HG03558 (cell line): ENCODE data around the gene GTPBP10.
A peak's percentile ranks its signal among the peaks of the same experiment; 100 is the strongest.
"Not testable (repeated sequence)": the region's sequence is repeated elsewhere in the genome, so short reads cannot be mapped to it uniquely, and the experiment has no call there.

Source experiments
- ATAC-seq: cut with Tn5 transposase; IDR thresholded peaks from one replicate; pipeline ENCODE4 v1.9.1; 2021; ENCODE audit warnings: moderate number of reproducible peaks; ENCODE audit not compliant: unreplicated experiment; ENCODE audit errors: extremely low read depth

The GTPBP10 gene

GRCh38 chr7:90350032-90350431 is 3.5 kb downstream of the GTPBP10 start:
- ATAC-seq: not testable (repeated sequence)

- no peak for ATAC-seq
Measured at GRCh38 chr7:90351987-90352386, 5.5 kb downstream of the GTPBP10 start.

- no peak for ATAC-seq
Measured at GRCh38 chr7:90383422-90383821, 36.9 kb downstream of the GTPBP10 start.

- ATAC-seq: no peak
Measured at GRCh38 chr7:90383861-90384260, 37.3 kb downstream of the GTPBP10 start.

GRCh38 chr7:90384433-90384832 is 37.9 kb downstream of the GTPBP10 start:
- no peak for ATAC-seq

- no peak for ATAC-seq
Measured at GRCh38 chr7:90387470-90388240, 41.1 kb downstream of the GTPBP10 start.

GRCh38 chr7:90390926-90391325 is 44.4 kb downstream of the GTPBP10 start:
- no peak for ATAC-seq

- ATAC-seq: no peak
Measured at GRCh38 chr7:90391488-90391887, 45.0 kb downstream of the GTPBP10 start.

GRCh38 chr7:90396420-90396819 is 49.9 kb downstream of the GTPBP10 start:
- ATAC-seq: no peak

GRCh38 chr7:90401989-90402388 is 55.5 kb downstream of the GTPBP10 start:
- no peak for ATAC-seq

GRCh38 chr7:90402785-90403173 is 56.3 kb downstream of the GTPBP10 start:
- ATAC-seq: no peak

- peak; percentile 98 for ATAC-seq
Measured at GRCh38 chr7:90403174-90404113, 56.9 kb downstream of the GTPBP10 start, which contains the start of gene CLDN12. CLDN12 (plus strand) TSS chr7:90403461; CDS start chr7:90412677, 9,216 bp downstream.

GRCh38 chr7:90404777-90405176 is 58.3 kb downstream of the GTPBP10 start:
- no peak for ATAC-seq

- no peak for ATAC-seq
Measured at GRCh38 chr7:90407484-90407821, 60.9 kb downstream of the GTPBP10 start.

GRCh38 chr7:90408142-90408541 is 61.6 kb downstream of the GTPBP10 start:
- no peak for ATAC-seq

- ATAC-seq: no peak
Measured at GRCh38 chr7:90409667-90410066, 63.2 kb downstream of the GTPBP10 start.

GRCh38 chr7:90411510-90411909 is 65.0 kb downstream of the GTPBP10 start:
- no peak for ATAC-seq

- no peak for ATAC-seq
Measured at GRCh38 chr7:90412458-90413184, 66.1 kb downstream of the GTPBP10 start.

- ATAC-seq: no peak
Measured at GRCh38 chr7:90413185-90413528, 66.6 kb downstream of the GTPBP10 start.

- ATAC-seq: no peak
Measured at GRCh38 chr7:90421651-90422050, 75.1 kb downstream of the GTPBP10 start.

GRCh38 chr7:90424720-90425119 is 78.2 kb downstream of the GTPBP10 start:
- peak; percentile 93 for ATAC-seq
